Glutamatergic neuron (in vitro differentiated cells): Measurements from ENCODE around the gene PLEKHA1. TPM values are rescaled to one million over a fixed set of nuclear protein-coding genes. Genes with fewer than 3 reads are reported as not detected.
A peak's percentile ranks its signal among the peaks of the same experiment; 100 is the strongest.

Experiments
- DNase-seq: peaks from one replicate; pipeline ENCODE4 v3.0.0; 2022
- H3K27ac Mint-ChIP-seq: one replicate; pipeline ENCODE4 v1.8.0; 2020; ENCODE audit warnings: mild to moderate bottlenecking, mixed read lengths, inconsistent platforms; ENCODE audit not compliant: unreplicated experiment
- H3K27me3 Mint-ChIP-seq: one replicate; pipeline ENCODE4 v1.8.0; 2020; ENCODE audit warnings: mild to moderate bottlenecking, moderate library complexity, mixed read lengths, inconsistent platforms; ENCODE audit not compliant: unreplicated experiment
- H3K36me3 Mint-ChIP-seq: one replicate; pipeline ENCODE4 v1.8.0; 2020; ENCODE audit warnings: mild to moderate bottlenecking, mixed read lengths, inconsistent platforms; ENCODE audit not compliant: unreplicated experiment
- H3K4me1 Mint-ChIP-seq: one replicate; pipeline ENCODE4 v1.8.0; 2020; ENCODE audit warnings: mild to moderate bottlenecking, low read depth, mixed read lengths, inconsistent platforms; ENCODE audit not compliant: unreplicated experiment
- H3K4me3 Mint-ChIP-seq: one replicate; pipeline ENCODE4 v1.8.0; 2020; ENCODE audit warnings: mild to moderate bottlenecking, mixed read lengths, inconsistent platforms; ENCODE audit not compliant: unreplicated experiment
- H3K9me3 Mint-ChIP-seq: one replicate; pipeline ENCODE4 v1.8.0; 2020; ENCODE audit warnings: mild to moderate bottlenecking, moderate library complexity, mixed read lengths, inconsistent platforms; ENCODE audit not compliant: unreplicated experiment
- CTCF ChIP-seq: fragments of 200-600 bp; sonication (generic); IDR thresholded peaks from one replicate; pipeline ENCODE4 v1.5.0; 2021; ENCODE audit not compliant: partially characterized antibody, unreplicated experiment
- total RNA-seq: library from RNA; stranded (reverse); fragmentation: NEBNext Ultra II Directional; extraction: Animal tissue kit (Norgen Biotek cat#: 25700); gene quantifications from one replicate; pipeline ENCODE4 v1.2.1, GENCODE V29; 2021; ENCODE audit not compliant: unreplicated experiment

Gene PLEKHA1
- total RNA-seq, 1 donor from 2014 or later, result 31.4 TPM

DNA sequence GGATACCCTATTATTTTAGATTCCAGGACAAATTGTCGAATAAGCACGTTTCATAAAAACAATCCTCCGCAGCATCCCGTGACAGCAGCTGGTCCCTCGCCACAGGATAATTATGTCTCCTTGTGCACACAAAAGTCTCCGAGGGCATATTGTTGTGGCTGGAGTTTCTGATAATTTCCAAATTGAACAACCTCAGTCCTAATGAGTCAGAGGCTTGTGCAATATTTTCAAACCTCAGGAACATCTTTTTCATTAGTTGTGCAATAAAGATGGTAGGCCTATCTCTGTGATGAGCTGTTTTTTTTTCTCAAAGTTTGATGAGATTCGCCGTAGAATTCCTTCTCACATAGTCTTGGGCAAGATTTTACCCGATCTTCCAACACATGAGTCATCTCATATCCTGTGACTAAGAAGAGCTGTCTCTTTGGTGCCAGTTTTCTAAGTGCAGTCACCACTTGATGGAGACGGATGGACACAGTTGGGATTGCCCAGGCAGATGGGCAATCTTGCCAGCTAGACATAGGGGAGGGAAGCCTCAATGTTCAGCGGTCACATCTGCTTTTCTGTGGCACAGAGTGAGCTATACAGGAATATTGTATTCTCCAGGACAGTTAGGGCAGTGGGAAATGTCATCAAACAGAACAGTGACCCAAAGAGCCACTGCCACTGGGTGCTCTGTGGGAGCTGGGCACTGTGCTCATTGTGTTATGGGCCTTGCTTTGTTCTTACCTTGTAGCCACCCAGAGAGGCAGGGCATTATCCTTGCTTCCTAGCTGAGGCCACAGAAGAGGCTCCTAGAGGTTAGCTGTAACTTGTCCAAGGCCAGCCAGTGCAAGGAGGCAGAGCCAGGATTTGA lies 94.6 kb downstream of the PLEKHA1 start:
- Mint-ChIP-seq H3K4me1 (no peaks in the 10 kb centered on the region), H3K9me3 (no peaks in the 10 kb centered on the region), H3K27ac (peak overlapping the region; percentile 8), H3K4me3 (no peak overlapping the region), H3K36me3 (no peaks in the 10 kb centered on the region), H3K27me3 (peaks cover 6% of the 10 kb centered on the region)
- no peak for TF ChIP-seq CTCF
- no peak for DNase-seq

DNA sequence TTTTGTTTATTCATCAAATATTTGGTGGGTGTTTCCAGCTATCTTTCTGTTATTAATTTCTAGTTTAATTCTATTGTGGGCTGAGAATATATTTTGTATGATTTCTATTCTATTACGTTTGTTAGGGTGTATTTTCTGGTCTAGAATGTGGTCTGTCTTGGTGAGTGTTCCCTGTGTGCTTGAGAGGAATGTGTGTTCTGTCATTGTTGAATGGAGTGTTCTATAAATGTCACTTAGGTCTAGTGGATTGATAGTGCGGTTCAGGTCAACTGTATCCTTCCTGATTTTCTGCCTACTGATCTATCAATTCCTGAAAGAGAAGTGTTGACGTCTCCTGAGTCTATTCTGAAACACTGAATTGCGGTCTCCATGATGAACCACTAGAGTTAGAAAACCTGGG lies 95.3 kb downstream of the PLEKHA1 start:
- DNase-seq, result no peak
- Mint-ChIP-seq H3K36me3 (no peaks in the 10 kb centered on the region), H3K27ac (no peak overlapping the region), H3K4me1 (peaks cover 6% of the 10 kb centered on the region), H3K4me3 (no peak overlapping the region), H3K9me3 (no peaks in the 10 kb centered on the region), H3K27me3 (peaks cover 4% of the 10 kb centered on the region)
- no peak for TF ChIP-seq CTCF

GRCh38 chr10:122471531-122472177 lies 97.1 kb downstream of the PLEKHA1 start:
- no peaks in the 10 kb centered on the region for H3K9me3 Mint-ChIP-seq
- no peak for DNase-seq
- peaks cover 5% of the 10 kb centered on the region for H3K27me3 Mint-ChIP-seq
- no peak for TF ChIP-seq CTCF
- peaks cover 21% of the 10 kb centered on the region for H3K4me1 Mint-ChIP-seq
- no peaks in the 10 kb centered on the region for H3K36me3 Mint-ChIP-seq
- H3K27ac Mint-ChIP-seq, result no peak overlapping the region
- no peak overlapping the region for H3K4me3 Mint-ChIP-seq

DNA sequence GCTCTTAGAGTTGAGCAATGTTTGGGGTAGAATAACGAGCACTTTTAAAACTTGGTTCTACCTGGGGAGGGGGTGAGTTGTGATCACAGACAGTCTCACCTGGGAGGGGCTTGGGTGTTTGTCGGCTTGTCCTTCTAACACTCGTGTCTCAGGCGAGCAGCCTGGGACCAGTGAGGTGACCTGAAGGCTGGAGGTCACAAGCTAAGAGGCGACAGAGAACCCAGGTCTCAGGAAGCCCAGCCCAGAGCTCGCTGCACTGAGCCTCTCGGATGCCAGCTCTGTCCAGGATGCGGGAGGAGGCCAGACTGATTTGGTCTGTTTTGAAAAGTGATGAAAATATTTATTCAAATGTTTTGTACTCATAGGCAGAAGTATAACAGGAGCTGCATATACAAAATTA lies 98.6 kb downstream of the PLEKHA1 start:
- no peak overlapping the region for H3K4me3 Mint-ChIP-seq

More for the DNA sequence above, 98.6 kb downstream of the PLEKHA1 start:
- Mint-ChIP-seq H3K27ac (no peak overlapping the region), H3K36me3 (no peaks in the 10 kb centered on the region), H3K9me3 (no peaks in the 10 kb centered on the region), H3K27me3 (peaks cover 6% of the 10 kb centered on the region), H3K4me1 (peaks cover 21% of the 10 kb centered on the region)
- no peak for TF ChIP-seq CTCF
- no peak for DNase-seq
